ENCODE measurements around the gene ATF5. TPM values are rescaled to one million over a fixed set of nuclear protein-coding genes. Genes with fewer than 3 reads are reported as not detected.
"Not testable (repeated sequence)": the region's sequence is repeated elsewhere in the genome, so short reads cannot be mapped to it uniquely, and the experiment has no call there.

The ATF5 gene
- total and polyA plus RNA-seq, 2 experiments from 2014 or later = 4.8 to 6.8 TPM

DNA sequence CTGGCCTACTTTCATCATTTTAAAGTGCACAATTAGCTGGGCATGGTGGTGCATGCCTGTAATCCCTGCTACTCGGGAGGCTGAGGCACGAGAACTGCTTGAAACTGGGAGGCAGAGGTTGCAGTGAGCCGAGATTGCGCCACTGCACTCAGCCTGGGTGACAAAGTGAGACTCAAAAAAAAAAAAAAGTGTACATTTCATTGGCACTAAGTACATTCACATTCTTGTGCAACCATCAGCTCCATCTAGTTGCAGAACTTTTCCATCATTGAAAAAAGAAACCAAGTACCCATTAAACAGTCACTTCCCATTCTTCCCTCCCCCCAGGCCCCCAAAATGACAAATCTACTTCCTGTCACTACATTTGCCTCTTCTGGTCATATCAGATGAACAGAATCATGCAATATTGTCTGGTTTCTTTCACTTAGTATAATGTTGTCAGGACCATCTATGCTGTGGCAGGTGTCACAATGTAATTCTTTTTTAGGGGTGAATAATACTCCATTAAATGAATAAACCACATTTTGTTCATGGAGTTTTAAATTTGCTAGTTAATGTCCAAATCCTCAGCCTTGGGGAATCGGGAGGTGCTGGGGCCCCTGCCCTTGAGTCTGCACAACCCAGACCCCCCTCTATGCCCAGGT, 39.4 kb downstream of the ATF5 start:
- no peak overlapping the region for H3K4me3 ChIP-seq
- H3K27ac ChIP-seq = no peak overlapping the region
- no peaks in the 10 kb centered on the region for H3K27me3 ChIP-seq
- H3K9me3 ChIP-seq (ENCODE audit: low read depth) = no peaks in the 10 kb centered on the region
- no peak for DNase-seq (ENCODE audit: low read depth in 1 of 2, low spot score in 1 of 2)
- TF ChIP-seq, protein P1, sequence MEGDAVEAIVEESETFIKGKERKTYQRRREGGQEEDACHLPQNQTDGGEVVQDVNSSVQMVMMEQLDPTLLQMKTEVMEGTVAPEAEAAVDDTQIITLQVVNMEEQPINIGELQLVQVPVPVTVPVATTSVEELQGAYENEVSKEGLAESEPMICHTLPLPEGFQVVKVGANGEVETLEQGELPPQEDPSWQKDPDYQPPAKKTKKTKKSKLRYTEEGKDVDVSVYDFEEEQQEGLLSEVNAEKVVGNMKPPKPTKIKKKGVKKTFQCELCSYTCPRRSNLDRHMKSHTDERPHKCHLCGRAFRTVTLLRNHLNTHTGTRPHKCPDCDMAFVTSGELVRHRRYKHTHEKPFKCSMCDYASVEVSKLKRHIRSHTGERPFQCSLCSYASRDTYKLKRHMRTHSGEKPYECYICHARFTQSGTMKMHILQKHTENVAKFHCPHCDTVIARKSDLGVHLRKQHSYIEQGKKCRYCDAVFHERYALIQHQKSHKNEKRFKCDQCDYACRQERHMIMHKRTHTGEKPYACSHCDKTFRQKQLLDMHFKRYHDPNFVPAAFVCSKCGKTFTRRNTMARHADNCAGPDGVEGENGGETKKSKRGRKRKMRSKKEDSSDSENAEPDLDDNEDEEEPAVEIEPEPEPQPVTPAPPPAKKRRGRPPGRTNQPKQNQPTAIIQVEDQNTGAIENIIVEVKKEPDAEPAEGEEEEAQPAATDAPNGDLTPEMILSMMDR (IDR thresholded peaks at IDR 0.05; ENCODE audit: low read depth, low read length) = no peak
- H3K4me1 ChIP-seq (ENCODE audit: low read depth) = peaks cover 3% of the 10 kb centered on the region
- no peaks in the 10 kb centered on the region for H3K36me3 ChIP-seq

DNA sequence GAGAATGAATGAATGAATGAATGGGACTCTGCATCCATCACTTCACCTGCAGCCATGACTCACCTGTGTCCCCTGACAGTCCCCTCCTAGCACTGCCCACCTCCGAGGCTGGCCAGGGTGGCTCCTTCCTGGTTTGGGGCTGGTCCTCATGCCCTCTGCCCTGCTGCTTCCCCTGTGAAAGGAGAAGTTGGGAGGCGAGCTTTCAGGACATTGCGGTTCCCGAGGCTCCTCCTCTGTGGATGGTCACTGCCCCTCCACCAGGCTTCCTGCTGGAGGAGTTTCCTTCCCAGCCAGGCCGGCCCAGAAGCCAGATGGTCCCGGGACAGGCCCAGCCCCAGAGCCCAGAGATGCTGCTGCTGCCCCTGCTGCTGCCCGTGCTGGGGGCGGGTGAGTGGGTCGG, 40.4 kb downstream of the ATF5 start:
- not testable (repeated sequence) for H3K36me3 ChIP-seq; H3K4me1 ChIP-seq (ENCODE audit: low read depth); H3K27ac ChIP-seq; H3K4me3 ChIP-seq; DNase-seq (ENCODE audit: low read depth in 1 of 2, low spot score in 1 of 2); H3K27me3 ChIP-seq; H3K9me3 ChIP-seq (ENCODE audit: low read depth)

GRCh38 chr19:49971991-49972411, 43.0 kb downstream of the ATF5 start:
- TF ChIP-seq, protein P1 (IDR thresholded peaks at IDR 0.05; ENCODE audit: low read depth, low read length) = no peak
- H3K36me3 ChIP-seq = no peaks in the 10 kb centered on the region
- H3K4me3 ChIP-seq = no peak overlapping the region
- no peaks in the 10 kb centered on the region for H3K9me3 ChIP-seq (ENCODE audit: low read depth)
- no peak overlapping the region for H3K27ac ChIP-seq
- H3K4me1 ChIP-seq (ENCODE audit: low read depth) = peaks cover 3% of the 10 kb centered on the region
- DNase-seq (ENCODE audit: low read depth in 1 of 2, low spot score in 1 of 2) = peak in 1 of 2 donors; percentile 7
- no peaks in the 10 kb centered on the region for H3K27me3 ChIP-seq

DNA sequence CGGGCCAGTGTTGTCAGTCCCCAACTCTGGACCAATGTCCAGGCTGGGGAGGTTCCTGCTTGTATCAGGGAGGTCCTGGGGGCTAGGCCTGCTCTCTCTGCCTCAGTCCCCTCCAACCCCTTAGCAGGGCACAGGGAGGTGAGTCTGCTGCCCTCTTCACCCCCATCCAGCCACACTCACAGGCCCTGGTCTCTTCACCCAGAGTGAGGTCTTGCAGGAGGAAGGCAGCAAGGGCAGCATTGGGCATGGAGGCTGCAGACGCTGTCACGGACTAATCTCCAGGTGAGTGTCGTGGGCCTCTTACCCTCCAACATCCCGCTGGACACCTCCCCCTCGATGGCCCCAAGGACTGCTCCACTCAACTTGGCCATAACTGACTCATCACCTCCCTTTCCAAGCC, 43.8 kb downstream of the ATF5 start:
- H3K36me3 ChIP-seq = no peaks in the 10 kb centered on the region
- TF ChIP-seq, protein P1 (IDR thresholded peaks at IDR 0.05; ENCODE audit: low read depth, low read length) = no peak
- no peak overlapping the region for H3K4me3 ChIP-seq
- no peak for DNase-seq (ENCODE audit: low read depth in 1 of 2, low spot score in 1 of 2)
- H3K4me1 ChIP-seq (ENCODE audit: low read depth) = peaks cover 3% of the 10 kb centered on the region
- H3K27me3 ChIP-seq = no peaks in the 10 kb centered on the region
- no peak overlapping the region for H3K27ac ChIP-seq
- H3K9me3 ChIP-seq (ENCODE audit: low read depth) = no peaks in the 10 kb centered on the region

GRCh38 chr19:49973987-49974386, 45.0 kb downstream of the ATF5 start:
- no peaks in the 10 kb centered on the region for H3K36me3 ChIP-seq
- H3K9me3 ChIP-seq (ENCODE audit: low read depth) = no peaks in the 10 kb centered on the region
- H3K4me1 ChIP-seq (ENCODE audit: low read depth) = peaks cover 3% of the 10 kb centered on the region
- TF ChIP-seq, protein P1 (IDR thresholded peaks at IDR 0.05; ENCODE audit: low read depth, low read length) = no peak
- no peak overlapping the region for H3K27ac ChIP-seq
- H3K4me3 ChIP-seq = no peak overlapping the region
- no peaks in the 10 kb centered on the region for H3K27me3 ChIP-seq
- no peak for DNase-seq (ENCODE audit: low read depth in 1 of 2, low spot score in 1 of 2)

GRCh38 chr19:49975051-49975450, 46.0 kb downstream of the ATF5 start:
- H3K27ac ChIP-seq = no peak overlapping the region
- no peaks in the 10 kb centered on the region for H3K27me3 ChIP-seq
- no peak for DNase-seq (ENCODE audit: low read depth in 1 of 2, low spot score in 1 of 2)
- no peaks in the 10 kb centered on the region for H3K36me3 ChIP-seq
- no peaks in the 10 kb centered on the region for H3K9me3 ChIP-seq (ENCODE audit: low read depth)
- peaks cover 3% of the 10 kb centered on the region for H3K4me1 ChIP-seq (ENCODE audit: low read depth)
- TF ChIP-seq, protein P1 (IDR thresholded peaks at IDR 0.05; ENCODE audit: low read depth, low read length) = no peak
- H3K4me3 ChIP-seq = no peak overlapping the region

All from cardiac muscle cell (in vitro differentiated cells and primary cell).